ENCODE measurements around the gene TNIK.

TNIK gene

GRCh38 chr3:171410186-171410585, 50.0 kb downstream of the TNIK start:
- no peaks in the 10 kb centered on the region for H3K27me3 ChIP-seq (ENCODE audit: insufficient read depth, insufficient read length)
- H3K36me3 ChIP-seq (ENCODE audit: insufficient read depth, insufficient read length, low read length) = no peaks in the 10 kb centered on the region
- TF ChIP-seq ZNF274 (IDR thresholded peaks at IDR 0.05; ENCODE audit: low read depth, low read length) (no peak), SUZ12 (IDR thresholded peaks at IDR 0.05; ENCODE audit: extremely low read depth, insufficient read depth, insufficient read length) (no peak), YY1 (IDR thresholded peaks at IDR 0.05; ENCODE audit: insufficient read depth, insufficient read length) (no peak)
- H3K4me1 ChIP-seq (ENCODE audit: insufficient read depth, insufficient read length) = no peaks in the 10 kb centered on the region
- H3K9me3 ChIP-seq (ENCODE audit: insufficient read depth, low read length) = no peaks in the 10 kb centered on the region
- no peak for DNase-seq (ENCODE audit: low read depth, low spot score)
- H3K4me3 ChIP-seq (ENCODE audit: insufficient read length, low read depth) = no peak overlapping the region
- H3K9ac ChIP-seq (ENCODE audit: insufficient read length, low read depth) = no peak overlapping the region

- no peak for TF ChIP-seq YY1 (IDR thresholded peaks at IDR 0.05; ENCODE audit: insufficient read depth, insufficient read length)
- DNase-seq (ENCODE audit: low read depth, low spot score) = no peak
These were observed 52.4 kb downstream of the TNIK start for GRCh38 chr3:171407759-171408158.

GRCh38 chr3:171404376-171404967, 55.7 kb downstream of the TNIK start:
- no peak for TF ChIP-seq YY1 (IDR thresholded peaks at IDR 0.05; ENCODE audit: insufficient read depth, insufficient read length)
- TF ChIP-seq SUZ12 (IDR thresholded peaks at IDR 0.05; ENCODE audit: extremely low read depth, insufficient read depth, insufficient read length) = no peak
- TF ChIP-seq ZNF274 (IDR thresholded peaks at IDR 0.05; ENCODE audit: low read depth, low read length) = no peak
- no peak for DNase-seq (ENCODE audit: low read depth, low spot score)

More at GRCh38 chr3:171407759-171408158, 52.4 kb downstream of the TNIK start:
- H3K4me1 ChIP-seq (ENCODE audit: insufficient read depth, insufficient read length) = no peaks in the 10 kb centered on the region
- H3K27me3 ChIP-seq (ENCODE audit: insufficient read depth, insufficient read length) = no peaks in the 10 kb centered on the region
- no peak overlapping the region for H3K4me3 ChIP-seq (ENCODE audit: insufficient read length, low read depth)
- no peaks in the 10 kb centered on the region for H3K9me3 ChIP-seq (ENCODE audit: insufficient read depth, low read length)
- no peaks in the 10 kb centered on the region for H3K36me3 ChIP-seq (ENCODE audit: insufficient read depth, insufficient read length, low read length)
- no peak overlapping the region for H3K9ac ChIP-seq (ENCODE audit: insufficient read length, low read depth)

DNA sequence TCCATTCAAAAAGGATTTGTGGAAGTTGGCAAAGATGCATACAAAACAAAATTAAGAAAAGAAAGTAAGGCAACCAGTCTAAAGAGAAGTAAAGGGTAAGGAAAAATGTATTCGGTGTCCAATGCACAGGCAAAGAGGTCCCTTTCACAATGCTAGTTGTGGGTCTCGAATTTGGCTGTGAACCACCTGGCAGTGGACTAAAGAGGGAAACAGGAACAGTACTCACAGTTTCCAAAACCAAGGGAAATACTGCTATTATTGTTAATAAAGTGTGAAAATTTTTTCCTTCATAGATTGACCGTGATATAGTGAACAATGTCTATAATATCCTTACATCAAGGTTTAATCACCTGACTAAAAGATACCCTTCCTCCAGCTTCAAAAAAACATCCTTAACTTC, 57.9 kb downstream of the TNIK start:
- no peak for TF ChIP-seq YY1 (IDR thresholded peaks at IDR 0.05; ENCODE audit: insufficient read depth, insufficient read length)
- TF ChIP-seq SUZ12 (IDR thresholded peaks at IDR 0.05; ENCODE audit: extremely low read depth, insufficient read depth, insufficient read length) = no peak
- no peak for TF ChIP-seq ZNF274 (IDR thresholded peaks at IDR 0.05; ENCODE audit: low read depth, low read length)
- no peak overlapping the region for H3K4me3 ChIP-seq (ENCODE audit: insufficient read length, low read depth)
- no peaks in the 10 kb centered on the region for H3K9me3 ChIP-seq (ENCODE audit: insufficient read depth, low read length)
- H3K27me3 ChIP-seq (ENCODE audit: insufficient read depth, insufficient read length) = no peaks in the 10 kb centered on the region
- no peak for DNase-seq (ENCODE audit: low read depth, low spot score)
- H3K4me1 ChIP-seq (ENCODE audit: insufficient read depth, insufficient read length) = no peaks in the 10 kb centered on the region
- no peaks in the 10 kb centered on the region for H3K36me3 ChIP-seq (ENCODE audit: insufficient read depth, insufficient read length, low read length)
- H3K9ac ChIP-seq (ENCODE audit: insufficient read length, low read depth) = no peak overlapping the region

More at GRCh38 chr3:171404376-171404967, 55.7 kb downstream of the TNIK start:
- H3K36me3 ChIP-seq (ENCODE audit: insufficient read depth, insufficient read length, low read length) = no peaks in the 10 kb centered on the region
- H3K27me3 ChIP-seq (ENCODE audit: insufficient read depth, insufficient read length) = no peaks in the 10 kb centered on the region
- H3K9ac ChIP-seq (ENCODE audit: insufficient read length, low read depth) = no peak overlapping the region
- no peaks in the 10 kb centered on the region for H3K9me3 ChIP-seq (ENCODE audit: insufficient read depth, low read length)
- H3K4me1 ChIP-seq (ENCODE audit: insufficient read depth, insufficient read length) = no peaks in the 10 kb centered on the region
- H3K4me3 ChIP-seq (ENCODE audit: insufficient read length, low read depth) = no peak overlapping the region

DNA sequence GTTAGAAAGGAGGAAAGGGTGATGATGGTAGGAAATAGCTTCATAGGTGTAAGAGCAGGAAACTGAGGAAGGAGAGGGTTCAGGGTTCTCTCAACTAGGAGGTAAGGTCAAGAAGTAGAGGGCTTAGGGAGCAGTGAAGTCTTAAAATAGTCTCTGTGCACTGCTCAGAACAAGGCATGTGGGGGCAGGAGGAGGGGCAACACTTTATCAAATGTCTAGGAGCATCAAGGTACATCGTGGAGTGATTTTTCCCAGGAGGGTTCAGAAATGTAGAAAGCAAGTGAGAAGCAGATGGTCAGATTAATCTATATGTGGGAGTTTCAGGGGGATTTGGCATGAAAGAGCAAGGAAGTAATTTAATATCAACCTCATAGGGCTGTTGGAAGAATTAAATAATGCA, 58.8 kb downstream of the TNIK start:
- Histone ChIP-seq H3K9ac (ENCODE audit: insufficient read length, low read depth) (no peak overlapping the region), H3K9me3 (ENCODE audit: insufficient read depth, low read length) (no peaks in the 10 kb centered on the region), H3K4me1 (ENCODE audit: insufficient read depth, insufficient read length) (no peaks in the 10 kb centered on the region), H3K27me3 (ENCODE audit: insufficient read depth, insufficient read length) (no peaks in the 10 kb centered on the region), H3K36me3 (ENCODE audit: insufficient read depth, insufficient read length, low read length) (no peaks in the 10 kb centered on the region), H3K4me3 (ENCODE audit: insufficient read length, low read depth) (no peak overlapping the region)
- TF ChIP-seq ZNF274 (IDR thresholded peaks at IDR 0.05; ENCODE audit: low read depth, low read length) = no peak
- no peak for TF ChIP-seq SUZ12 (IDR thresholded peaks at IDR 0.05; ENCODE audit: extremely low read depth, insufficient read depth, insufficient read length)
- TF ChIP-seq YY1 (IDR thresholded peaks at IDR 0.05; ENCODE audit: insufficient read depth, insufficient read length) = no peak
- DNase-seq (ENCODE audit: low read depth, low spot score) = no peak

GRCh38 chr3:171399842-171400241, 60.4 kb downstream of the TNIK start:
- Histone ChIP-seq H3K4me3 (ENCODE audit: insufficient read length, low read depth) (no peak overlapping the region), H3K9ac (ENCODE audit: insufficient read length, low read depth) (no peak overlapping the region), H3K36me3 (ENCODE audit: insufficient read depth, insufficient read length, low read length) (no peaks in the 10 kb centered on the region), H3K27me3 (ENCODE audit: insufficient read depth, insufficient read length) (no peaks in the 10 kb centered on the region), H3K9me3 (ENCODE audit: insufficient read depth, low read length) (no peaks in the 10 kb centered on the region), H3K4me1 (ENCODE audit: insufficient read depth, insufficient read length) (no peaks in the 10 kb centered on the region)
- no peak for DNase-seq (ENCODE audit: low read depth, low spot score)
- TF ChIP-seq YY1 (IDR thresholded peaks at IDR 0.05; ENCODE audit: insufficient read depth, insufficient read length) (no peak), SUZ12 (IDR thresholded peaks at IDR 0.05; ENCODE audit: extremely low read depth, insufficient read depth, insufficient read length) (no peak), ZNF274 (IDR thresholded peaks at IDR 0.05; ENCODE audit: low read depth, low read length) (no peak)

- H3K27me3 ChIP-seq (ENCODE audit: insufficient read depth, insufficient read length) = no peaks in the 10 kb centered on the region
- H3K9ac ChIP-seq (ENCODE audit: insufficient read length, low read depth) = no peak overlapping the region
- H3K4me1 ChIP-seq (ENCODE audit: insufficient read depth, insufficient read length) = no peaks in the 10 kb centered on the region
- H3K36me3 ChIP-seq (ENCODE audit: insufficient read depth, insufficient read length, low read length) = no peaks in the 10 kb centered on the region
- no peak for DNase-seq (ENCODE audit: low read depth, low spot score)
- no peak overlapping the region for H3K4me3 ChIP-seq (ENCODE audit: insufficient read length, low read depth)
- no peak for TF ChIP-seq SUZ12 (IDR thresholded peaks at IDR 0.05; ENCODE audit: extremely low read depth, insufficient read depth, insufficient read length)
- no peak for TF ChIP-seq ZNF274 (IDR thresholded peaks at IDR 0.05; ENCODE audit: low read depth, low read length)
- no peak for TF ChIP-seq YY1 (IDR thresholded peaks at IDR 0.05; ENCODE audit: insufficient read depth, insufficient read length)
- H3K9me3 ChIP-seq (ENCODE audit: insufficient read depth, low read length) = no peaks in the 10 kb centered on the region
These were observed 61.9 kb downstream of the TNIK start for GRCh38 chr3:171398343-171398742.
